T-helper 1 cell (primary cell): ENCODE measurements around the gene FCF1.
"Not testable (repeated sequence)": the region's sequence is repeated elsewhere in the genome, so short reads cannot be mapped to it uniquely, and the experiment has no call there.

ENCODE experiments used
- DNase-seq, 5 donors: peaks; one replicate each; pipeline ENCODE4 v3.0.0-alpha.2; 2012 to 2020

The FCF1 gene

GRCh38 chr14:74702293-74702692 lies 10.7 kb upstream of the FCF1 start:
- DNase-seq: no peak

GRCh38 chr14:74703043-74703442 lies 9.9 kb upstream of the FCF1 start:
- no peak for DNase-seq

- DNase-seq: no peak
Measured at GRCh38 chr14:74704656-74705055, 8.3 kb upstream of the FCF1 start.

- DNase-seq: no peak
Measured at GRCh38 chr14:74705613-74706500, 7.1 kb upstream of the FCF1 start.

- no peak for DNase-seq
Measured at GRCh38 chr14:74710480-74710879, 2.5 kb upstream of the FCF1 start.

GRCh38 chr14:74711651-74712050 lies 1.3 kb upstream of the FCF1 start:
- no peak for DNase-seq

GRCh38 chr14:74713395-74713735 lies 421 bp downstream of the FCF1 start:
- no peak for DNase-seq

- no peak for DNase-seq
Measured at GRCh38 chr14:74720526-74720925, 7.6 kb downstream of the FCF1 start.

- DNase-seq: no peak
Measured at GRCh38 chr14:74723134-74723533, 10.2 kb downstream of the FCF1 start.

GRCh38 chr14:74732387-74732786 lies 19.4 kb downstream of the FCF1 start:
- DNase-seq: no peak

- no peak for DNase-seq
Measured at GRCh38 chr14:74733221-74733620, 20.3 kb downstream of the FCF1 start.

- no peak for DNase-seq
Measured at GRCh38 chr14:74735125-74735524, 22.2 kb downstream of the FCF1 start.

GRCh38 chr14:74737753-74738325 lies 24.9 kb downstream of the FCF1 start:
- DNase-seq: no peak

- no peak for DNase-seq
Measured at GRCh38 chr14:74739293-74740030, 26.5 kb downstream of the FCF1 start.

- DNase-seq: no peak
Measured at GRCh38 chr14:74747237-74747636, 34.3 kb downstream of the FCF1 start.

- no peak for DNase-seq
Measured at GRCh38 chr14:74754157-74754556, 41.2 kb downstream of the FCF1 start.

GRCh38 chr14:74754899-74755298 lies 42.0 kb downstream of the FCF1 start:
- DNase-seq: no peak

GRCh38 chr14:74756326-74756725 lies 43.4 kb downstream of the FCF1 start:
- DNase-seq: no peak

- not testable (repeated sequence) for DNase-seq
Measured at GRCh38 chr14:74758505-74758904, 45.6 kb downstream of the FCF1 start.

GRCh38 chr14:74762917-74763802 lies 50.2 kb downstream of the FCF1 start, which contains the start of gene YLPM1:
Gene YLPM1, plus strand, starts transcription at chr14:74763316. Its CDS starts 174 bp downstream, at chr14:74763490.
- peak; percentile 81 to 97 (median 89) for DNase-seq

GRCh38 chr14:74763803-74764531 lies 51.0 kb downstream of the FCF1 start:
- DNase-seq: peak in 1 of 5 donors; percentile 7

GRCh38 chr14:74765721-74766120 lies 52.8 kb downstream of the FCF1 start:
- no peak for DNase-seq
